Kidney glomerular epithelial cell (primary cell): ENCODE measurements around the gene SH3RF3.

Source experiments
- DNase-seq: peaks from one replicate; lab custom pipeline; 2025; lab: John Stamatoyannopoulos, UW

The SH3RF3 gene

DNA sequence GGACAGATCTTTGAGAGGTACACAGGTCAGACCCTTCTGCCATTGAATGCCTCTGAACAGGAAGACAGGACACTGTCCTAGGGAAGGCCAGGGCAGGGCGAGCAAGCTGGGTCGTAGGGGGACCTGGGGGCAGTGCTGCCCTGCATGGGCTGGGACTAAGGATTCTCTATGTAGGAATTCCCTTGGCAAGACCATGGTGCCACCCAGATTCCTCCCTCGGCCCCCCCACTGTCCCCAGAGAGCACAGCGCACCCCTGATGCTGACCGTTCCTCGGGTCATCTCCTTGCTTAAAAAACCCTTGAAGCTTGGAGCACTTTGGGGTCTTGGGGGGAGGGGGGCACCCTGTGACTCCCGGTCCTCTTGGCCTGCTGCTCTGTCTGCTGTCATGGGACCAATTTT is 289.7 kb downstream of the SH3RF3 start:
- no peak for DNase-seq

DNA sequence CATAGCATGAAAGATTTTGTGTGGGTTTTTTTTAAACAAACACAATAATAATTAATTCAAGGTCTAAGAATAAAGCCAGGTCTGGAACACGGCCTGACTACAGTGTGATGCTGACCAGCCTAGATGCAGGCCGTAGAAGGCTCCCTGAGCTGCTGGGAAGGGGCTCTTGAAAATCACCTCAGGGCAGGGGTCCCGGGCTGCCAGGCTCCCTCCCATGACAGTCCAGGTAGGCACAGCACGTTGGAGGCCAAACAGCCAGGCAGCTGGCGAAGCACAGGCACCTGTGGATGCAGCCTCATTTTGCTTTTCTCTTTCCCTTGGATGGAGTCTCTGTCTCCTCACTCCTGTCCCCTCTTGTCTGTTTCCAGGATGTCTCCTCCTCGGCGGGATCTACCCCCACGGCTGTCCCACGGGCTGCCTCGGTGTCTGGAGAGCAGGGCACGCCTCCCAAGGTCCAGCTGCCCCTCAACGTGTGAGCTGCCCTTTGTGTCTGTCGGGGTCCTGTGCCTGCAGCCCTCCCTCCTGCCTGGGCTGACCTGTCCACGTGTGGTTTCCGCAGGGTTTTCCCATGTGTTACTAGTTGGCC is 290.3 kb downstream of the SH3RF3 start:
- no peak for DNase-seq

DNA sequence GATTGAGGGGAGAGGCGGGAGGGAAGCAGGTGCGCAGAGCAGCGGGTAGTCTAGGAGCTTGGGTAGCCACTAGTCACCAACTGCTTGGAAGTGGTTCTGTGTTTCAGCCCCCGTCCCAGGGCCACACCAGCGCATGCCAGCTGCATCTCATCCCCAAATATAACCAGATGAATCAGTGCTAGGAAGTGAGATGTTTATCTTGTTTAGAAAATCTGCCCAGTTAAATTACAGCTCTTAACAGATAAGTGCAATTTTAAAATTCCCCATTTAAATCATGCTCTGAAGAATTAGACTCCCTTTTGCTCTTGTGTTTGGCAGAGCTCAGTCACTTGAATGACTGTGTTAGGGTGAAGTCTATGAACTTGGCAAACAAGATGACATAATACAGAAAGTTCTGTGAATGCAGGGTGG is 291.0 kb downstream of the SH3RF3 start:
- no peak for DNase-seq

DNA sequence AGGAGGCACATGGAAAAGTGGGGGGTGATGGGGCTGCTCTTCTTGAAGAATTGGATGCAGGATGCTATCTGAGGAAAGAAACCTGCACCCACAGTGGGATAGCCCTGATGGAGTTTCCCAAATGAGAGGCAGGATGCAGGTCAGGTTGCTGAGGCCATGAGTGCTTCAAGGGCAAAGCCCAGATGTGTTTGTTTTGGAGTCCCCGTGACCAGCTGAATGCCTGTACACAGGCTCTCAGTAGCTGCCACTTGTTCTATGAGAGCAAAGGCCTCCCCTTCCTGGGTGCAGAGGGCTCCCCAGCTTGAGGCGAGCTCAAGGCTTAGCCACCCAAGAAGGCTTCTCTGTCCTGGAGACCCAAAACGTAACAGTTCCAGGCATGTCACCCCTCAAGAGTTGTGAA is 292.1 kb downstream of the SH3RF3 start:
- DNase-seq, result no peak

DNA sequence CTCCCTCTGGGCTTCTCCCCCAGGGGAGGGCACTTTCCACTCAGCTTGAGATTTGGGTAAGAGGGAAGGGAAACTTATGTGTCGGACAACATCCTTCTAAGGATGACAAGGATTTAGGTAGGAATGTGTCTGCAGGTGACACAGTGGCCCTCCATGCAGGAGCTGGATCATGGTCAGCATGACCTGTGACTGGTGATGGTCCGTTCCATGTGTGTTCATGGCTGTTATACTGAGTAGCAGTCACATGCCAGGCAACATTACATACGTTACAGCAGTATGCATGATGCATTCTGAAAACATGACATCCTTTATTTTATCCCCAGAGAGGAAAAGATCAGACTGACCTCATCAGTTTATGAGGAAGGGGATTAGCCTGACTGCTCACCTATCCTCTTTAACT is 292.6 kb downstream of the SH3RF3 start:
- DNase-seq, result no peak

DNA sequence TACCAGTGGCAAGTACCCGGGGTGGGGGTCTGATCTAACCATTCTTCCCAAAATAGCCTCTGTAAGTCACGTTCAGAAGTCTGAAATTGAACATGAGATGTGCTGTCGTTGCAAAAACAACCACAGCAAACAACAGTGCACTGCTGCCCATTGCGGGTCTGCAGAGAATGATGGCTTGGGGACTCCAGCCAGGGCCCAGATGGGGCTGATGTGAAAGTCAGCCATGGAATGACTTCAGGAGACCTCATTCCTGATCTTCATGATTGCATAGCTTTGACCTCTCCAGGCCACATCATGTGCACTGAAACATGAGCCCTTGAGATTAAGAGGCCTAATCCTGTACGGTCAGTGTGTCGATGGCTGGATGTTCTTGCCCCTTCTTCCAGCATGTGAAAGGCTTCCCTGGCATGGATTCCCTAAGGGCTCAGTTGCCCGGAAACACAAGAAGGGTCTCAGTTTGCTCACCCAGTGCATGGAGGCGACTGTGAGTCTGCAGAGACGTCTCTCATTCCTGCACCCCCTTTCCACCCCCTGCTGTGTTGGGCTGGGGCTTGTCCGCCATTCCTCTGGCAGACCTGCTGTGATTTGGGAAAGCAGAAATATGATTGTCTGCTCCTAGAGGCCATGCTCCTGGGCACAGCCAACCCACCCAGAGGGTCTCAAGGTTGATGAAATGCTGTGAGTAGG is 293.2 kb downstream of the SH3RF3 start:
- DNase-seq, result no peak

DNA sequence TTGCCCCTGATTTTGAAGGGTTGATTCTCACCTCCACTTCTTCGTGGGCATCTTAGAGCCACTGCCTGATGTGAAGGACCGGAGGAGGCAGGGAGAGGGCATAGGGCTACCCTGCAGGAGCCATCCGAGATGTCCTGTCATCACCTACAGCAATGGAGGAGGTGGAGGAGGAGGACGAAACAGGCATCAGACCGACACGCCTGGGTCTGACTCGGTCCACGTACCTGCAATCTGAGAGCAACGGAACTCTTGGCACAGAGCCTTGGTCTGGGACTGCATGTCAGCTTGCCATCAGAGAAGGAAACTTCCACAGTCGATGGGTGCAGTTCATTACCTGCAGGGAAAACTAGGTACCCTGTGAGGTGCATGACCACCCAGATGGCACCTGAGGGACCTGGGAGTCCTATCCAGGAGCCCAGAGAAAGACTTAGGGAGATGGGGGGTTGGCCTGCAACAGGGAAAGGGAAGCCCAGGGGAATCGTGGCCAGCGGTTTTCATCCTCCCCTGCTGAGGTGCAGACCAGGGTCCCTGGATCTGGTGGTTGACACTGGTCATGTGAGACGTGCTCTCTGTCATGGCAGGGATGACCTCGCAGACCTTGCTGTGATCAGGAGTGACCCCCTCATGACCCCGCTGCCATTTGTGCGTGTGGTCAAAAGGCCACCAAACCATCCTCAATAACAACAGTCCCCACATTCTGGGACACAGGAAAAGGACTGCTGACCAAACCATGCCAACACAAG is 293.9 kb downstream of the SH3RF3 start:
- no peak for DNase-seq

DNA sequence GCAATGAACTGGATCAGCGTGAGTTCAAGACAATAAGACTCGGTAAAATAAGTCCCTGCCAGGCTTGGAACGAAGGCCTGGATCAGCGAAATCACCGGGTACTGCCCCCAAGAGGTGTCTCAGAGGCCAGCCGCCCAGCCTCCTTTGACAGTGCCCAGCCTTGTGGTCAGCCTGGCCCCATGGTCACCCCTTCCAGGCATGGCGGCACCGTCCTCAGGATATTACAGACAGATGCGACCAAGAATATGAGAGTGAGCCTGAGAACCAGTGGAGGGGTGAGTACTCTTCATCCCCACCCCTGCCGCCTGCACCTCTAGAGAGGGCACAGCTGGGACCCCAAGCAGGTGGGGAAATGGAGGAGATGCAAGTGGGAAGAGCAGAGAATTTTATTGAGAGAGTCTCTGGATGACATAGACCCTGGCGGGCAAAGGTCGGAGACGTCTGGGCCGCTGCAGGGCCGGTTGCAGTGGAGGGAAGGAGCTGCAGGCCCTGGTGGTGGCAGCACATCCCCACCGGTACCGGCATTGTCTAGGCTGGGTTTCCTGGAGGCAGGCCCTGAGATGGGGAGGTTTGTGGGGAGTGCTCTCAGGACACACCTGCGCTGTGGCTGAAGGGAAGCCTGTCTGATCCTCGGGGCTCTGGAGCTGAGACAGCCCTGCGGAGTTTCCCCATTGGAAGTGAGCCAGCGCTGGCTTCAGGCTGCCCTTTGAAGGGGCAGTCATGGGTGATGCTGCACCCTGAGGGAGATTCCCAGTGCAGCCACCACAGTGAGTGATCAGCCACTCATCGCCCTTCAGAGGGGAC is 294.8 kb downstream of the SH3RF3 start:
- DNase-seq, result peak; percentile 1

DNA sequence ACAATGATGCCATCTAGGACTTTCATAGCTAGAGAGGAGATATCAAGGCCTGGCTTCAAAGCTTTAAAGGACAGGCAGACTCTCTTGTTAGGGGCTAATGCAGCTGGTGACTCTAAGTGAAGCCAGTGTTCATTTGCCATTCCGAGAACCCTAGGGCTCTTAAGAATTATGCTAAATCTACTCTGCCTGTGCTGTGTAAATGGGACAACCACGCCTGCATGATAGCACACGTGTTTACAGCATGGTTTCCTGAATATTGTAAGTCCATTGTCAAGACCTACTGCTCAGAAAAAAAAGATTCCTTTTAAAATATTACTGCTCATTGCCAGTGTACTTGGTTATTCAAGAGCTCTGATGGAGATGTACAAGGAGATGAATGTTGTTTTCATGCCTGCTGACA is 296.4 kb downstream of the SH3RF3 start:
- DNase-seq, result no peak

DNA sequence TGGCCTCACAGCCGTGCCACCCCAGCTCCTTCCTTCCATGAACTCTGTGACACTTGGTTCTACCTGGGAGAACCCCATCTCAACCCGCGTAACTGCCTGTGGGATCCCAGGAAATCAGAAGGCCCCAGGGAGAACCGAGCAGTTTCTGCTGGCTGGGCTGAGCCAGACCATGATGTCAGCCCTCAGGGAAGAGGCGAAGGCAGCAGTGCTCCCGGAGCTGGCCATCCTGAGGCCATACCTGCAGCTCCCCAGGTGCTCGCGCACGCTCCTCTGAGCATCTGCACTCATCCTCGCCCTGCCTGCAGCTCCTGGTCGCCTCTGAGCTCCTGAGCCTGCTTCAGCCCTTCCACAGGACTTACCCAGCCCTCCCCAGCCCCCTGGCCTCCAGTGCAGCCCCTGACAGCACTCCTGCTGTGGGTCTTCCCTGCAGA is 298.7 kb downstream of the SH3RF3 start:
- DNase-seq, result no peak

DNA sequence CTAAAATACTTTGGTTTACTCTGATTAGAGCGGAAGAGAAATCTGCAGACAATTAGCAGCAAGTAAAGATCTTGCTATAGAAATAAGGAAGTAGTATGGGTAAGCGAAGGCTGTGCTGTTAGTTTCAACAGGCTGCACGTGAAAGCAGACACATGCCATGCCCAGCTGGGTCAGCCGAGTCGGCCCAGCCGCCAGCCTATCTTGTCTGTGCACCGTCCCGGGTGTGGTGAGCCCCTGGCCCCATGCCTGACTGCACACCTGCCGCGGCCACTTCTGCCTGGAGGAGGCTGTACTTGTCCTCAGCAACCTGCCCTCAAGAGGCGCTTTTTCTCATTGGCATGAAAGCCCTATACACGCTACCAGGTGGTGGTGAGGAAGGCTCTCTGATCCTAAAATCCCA is 299.3 kb downstream of the SH3RF3 start:
- no peak for DNase-seq

DNA sequence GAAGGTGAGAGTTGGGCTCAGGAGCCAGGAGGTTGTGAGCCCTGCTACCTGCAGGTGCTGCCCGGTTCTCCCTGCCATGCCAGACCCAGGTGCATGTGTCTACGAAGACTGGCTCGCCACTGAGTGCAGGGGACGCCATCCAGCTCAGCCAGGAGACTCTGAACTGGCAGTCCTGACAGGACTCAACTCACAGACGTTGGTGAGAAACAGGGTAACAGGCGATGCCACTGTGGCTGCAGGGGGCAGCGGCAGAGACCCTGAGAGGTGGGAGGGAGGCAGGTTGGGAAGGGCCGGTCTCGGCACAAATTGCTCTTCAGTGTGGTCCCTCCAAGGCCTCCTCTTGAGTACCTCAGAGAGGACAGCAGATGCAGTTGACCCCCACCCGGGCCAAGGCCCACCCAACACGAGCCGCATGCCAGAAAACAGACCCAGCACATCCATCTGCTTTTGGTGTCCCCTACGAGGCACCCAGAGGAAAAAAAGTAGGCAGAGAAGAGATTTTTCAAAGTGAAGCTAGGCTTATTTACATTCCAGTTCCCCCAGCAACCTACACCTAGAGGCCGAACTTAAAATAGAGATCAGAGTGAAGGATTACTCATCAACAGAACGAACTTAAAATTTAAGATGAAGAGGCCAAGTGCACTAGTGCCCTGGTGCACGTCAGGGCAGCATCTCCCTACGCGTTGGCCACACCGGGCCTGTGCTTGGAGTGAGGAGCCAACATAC is 300.0 kb downstream of the SH3RF3 start:
- DNase-seq, result no peak

DNA sequence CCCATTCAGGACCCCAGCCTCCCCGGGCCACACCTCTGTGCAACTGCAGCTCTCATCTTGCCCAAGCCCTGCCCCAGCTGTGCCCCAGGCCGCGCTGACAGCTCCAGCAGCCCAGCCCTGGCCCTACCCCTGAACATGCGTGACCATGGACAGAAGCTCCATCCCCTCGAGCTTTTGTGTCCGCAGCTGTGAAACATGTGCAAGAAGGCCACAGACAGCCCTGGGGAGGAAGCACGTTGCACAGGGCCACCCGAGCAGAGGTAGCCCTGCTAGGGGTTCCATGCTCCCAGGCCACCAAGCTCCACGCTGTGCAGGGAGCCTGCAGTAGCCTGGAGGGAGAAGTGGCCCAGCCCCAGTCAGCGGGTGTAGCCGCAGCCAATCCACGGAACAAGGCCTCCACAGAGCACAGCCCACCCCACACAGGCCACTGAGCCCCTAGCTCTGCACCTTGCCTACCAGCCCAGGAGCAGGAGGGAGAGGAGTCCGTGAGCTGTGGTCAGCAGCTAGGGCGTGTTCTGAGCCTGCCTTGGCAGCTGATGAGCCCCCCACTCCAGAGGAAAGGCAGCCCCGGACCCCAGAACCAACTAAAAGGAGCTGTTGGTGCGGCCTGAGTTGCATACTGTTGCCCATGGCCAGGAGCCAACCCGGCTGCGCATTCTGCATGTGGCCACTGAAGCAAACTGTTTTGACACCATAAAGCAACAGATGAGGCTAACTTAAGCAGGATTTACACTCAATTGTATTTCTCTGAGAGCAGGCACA is 300.7 kb downstream of the SH3RF3 start:
- DNase-seq, result no peak

DNA sequence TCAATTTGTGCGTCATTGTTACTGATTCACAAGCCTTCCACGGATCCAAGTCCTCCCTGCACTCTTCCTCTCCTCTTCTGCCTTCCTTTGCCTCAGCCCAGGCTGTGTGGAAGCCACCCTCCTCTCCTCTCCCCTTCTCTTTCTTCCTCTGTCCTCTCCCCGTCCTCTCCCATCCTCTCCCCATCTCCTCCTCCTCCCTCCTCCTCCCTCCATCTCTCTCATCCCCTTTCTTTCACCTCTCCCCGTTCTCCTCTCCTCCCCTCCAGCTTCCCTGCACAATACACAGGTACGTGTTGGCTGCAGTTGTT is 301.3 kb downstream of the SH3RF3 start:
- no peak for DNase-seq

DNA sequence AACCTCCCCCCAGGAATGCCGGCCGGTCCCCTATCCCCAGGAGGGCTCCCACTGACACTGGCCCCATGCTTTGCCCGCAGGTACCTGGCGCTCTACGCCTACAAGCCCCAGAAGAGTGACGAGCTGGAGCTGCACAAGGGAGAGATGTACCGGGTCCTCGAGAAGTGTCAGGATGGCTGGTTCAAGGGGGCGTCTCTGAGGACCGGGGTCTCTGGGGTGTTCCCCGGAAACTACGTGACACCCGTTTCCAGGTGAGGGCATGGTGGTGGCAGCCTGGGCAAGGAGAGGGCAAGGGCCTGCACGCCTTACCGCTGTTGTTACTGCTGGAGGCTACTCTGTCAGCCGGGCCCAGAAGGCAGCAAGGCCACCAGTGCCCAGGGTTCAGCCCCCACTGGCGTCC is 303.4 kb downstream of the SH3RF3 start:
- DNase-seq, result no peak

DNA sequence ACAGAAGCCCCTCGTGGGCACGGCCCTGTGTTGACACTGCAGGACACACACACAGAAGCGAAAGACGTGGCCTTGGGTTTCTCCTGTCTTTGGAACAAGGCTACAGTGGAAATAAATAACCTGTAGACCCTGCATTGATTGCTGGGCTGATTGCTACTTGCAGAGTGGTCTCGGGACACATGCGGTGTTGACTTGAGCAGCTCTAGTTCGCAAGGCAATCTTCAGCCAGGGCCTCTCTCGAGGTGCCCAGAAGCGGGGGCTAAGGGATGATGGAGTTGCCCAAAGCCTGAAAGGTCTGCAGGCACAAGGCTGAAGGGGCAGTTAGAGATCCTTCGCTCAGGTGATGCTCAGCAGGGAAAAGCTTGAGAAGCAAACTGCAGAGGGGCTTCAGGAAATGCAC is 304.5 kb downstream of the SH3RF3 start:
- no peak for DNase-seq

DNA sequence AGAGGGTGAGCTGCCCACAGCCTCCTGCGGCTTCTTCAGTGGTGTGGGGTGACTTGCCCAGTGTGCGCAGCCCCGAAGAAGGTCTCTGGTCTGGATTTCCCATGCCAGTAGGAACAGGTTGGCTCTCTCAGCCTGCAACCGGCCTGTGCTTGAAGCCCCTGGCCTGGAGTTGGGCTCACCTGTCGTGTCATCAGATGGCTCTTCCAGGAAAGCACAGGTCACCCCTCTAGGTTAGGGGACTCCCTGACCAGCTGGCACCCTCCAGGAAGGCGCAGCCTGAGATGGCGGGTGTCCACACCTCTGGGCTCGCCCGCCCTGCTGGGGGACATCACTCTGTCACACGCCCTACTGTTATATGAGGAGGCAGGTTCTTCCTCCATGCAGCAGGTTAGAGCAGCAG is 304.9 kb downstream of the SH3RF3 start:
- DNase-seq, result no peak

DNA sequence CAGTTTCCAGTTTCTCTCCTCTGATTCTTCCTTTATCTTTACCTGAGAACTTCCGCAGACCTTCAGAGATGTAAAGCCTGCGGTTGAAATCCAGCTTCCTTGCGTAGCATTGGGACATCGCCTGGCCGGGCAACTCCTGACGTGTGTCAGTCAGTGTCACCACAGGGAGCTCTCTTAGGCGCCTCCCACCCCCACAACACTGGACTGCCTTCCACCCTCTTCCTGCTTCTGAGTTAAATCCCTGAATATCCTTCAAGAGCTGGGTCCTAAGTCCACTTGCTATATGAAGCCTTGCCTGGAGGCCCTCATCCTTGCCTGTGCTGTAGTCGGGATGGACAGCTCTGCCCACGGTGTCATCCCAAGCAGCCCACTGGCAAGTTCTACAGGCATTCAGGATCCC is 305.3 kb downstream of the SH3RF3 start:
- no peak for DNase-seq

DNA sequence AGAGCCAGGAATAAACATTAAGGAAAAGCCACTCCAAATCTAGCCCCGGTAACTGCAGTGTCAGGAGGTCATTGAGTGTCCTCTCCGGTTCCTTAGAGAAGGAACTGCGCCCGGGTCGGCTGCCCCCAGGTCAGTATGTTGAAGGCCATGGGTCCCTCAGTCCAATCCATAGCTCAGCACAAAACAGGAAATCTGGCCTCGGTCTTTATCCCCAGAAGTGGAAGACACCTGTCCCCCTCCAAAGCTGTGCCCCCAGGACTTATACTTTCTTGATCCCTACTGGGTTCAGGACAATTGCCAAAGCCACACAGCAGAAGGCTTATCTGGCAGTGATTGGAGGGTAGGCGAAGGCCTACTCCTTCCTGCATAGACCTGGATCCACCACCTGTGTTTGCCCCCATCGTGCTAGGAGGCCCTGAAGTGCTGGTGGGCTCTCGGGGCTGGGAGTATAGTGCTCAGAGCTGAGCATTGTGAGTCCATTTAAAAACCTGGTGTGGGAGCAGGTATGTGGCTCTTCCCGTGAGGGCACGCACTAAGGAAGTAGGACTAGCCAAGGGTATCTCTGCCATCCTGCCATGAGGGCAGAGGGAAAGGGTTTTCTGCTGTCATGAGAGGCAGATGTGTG is 306.2 kb downstream of the SH3RF3 start:
- DNase-seq, result no peak

DNA sequence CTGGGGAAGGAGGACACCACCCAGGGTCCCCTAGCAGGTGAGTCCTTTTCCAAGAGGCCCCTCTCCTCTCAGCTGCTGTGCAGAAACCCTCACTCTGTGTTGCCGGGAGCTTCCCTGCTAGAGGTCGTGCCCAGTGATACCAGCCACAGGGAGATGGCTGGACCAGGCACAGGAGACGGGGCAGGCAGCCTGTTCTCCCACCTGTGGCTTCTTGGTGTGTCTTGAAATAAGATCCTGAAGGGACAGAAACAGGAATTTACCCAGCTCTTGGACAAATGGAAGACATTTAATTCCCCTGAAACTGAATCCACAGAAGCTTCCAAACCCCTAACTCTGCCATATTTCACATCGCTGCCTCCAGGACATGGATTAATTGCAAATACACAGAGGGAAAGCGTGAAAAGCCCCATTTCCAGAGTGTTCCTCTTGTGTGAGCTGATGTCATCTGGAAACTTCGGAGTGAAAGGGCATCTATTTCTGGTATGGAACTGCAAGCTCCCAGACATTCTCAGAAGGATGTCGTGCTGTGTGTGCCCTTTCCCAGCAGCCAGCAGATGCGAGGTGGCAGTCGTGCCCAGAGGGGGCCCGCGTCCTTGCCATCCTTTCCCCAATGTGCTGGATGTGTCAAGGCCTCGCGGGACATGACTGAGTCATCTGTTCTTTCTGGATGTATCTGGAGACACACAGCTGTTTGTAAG is 307.0 kb downstream of the SH3RF3 start:
- DNase-seq, result no peak
